ENCODE results near the gene CRIP2. TPM values are rescaled to one million over a fixed set of nuclear protein-coding genes. Genes with fewer than 3 reads are reported as not detected.

CRIP2 gene
- total and polyA plus RNA-seq, 2 of the 13 experiments (the other 11 are each of a cell fraction or from before 2014, with no cell fraction given), result 31.6 to 37.9 TPM

DNA sequence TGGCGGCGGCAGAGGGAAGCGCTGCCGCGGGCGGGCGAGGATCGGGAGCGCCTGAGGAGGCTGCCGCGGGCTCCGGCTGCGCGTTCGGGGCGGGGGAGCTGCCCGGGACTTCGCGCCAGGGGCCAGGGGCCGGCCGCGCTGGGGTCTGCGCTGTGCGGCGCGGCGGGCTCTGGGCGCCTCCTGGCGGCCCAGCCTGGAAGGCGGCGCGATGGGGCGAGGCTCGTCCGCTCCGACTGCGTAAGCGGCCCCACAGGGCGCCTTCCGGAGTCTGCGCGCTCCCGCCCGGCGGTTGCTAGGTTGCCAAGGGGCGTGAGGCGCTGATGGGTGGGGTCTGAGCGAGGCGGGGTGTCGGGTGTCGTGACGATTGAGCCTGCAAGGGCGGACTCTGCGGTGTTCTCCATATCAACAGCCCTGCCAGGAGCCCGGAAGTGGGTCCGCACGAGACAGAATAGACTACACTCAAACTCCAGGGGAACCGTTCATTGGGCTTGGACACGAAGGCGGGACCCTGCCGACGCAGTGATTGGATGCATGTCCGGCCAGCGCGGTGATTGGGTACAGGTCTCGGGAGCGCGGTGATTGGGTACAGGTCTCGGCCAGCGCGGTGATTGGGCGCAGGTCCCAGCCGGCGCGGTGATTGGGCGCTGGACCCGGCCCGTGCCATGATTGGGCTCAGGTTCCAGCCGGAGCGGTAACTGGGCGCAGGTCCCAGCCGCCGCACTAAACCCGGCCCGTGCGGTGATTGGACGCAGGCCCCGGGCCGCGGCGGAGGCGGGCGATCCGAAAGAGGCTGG, 16.1 kb downstream of the CRIP2 start, which contains the start of gene TEDC1 (continued):
- TF ChIP-seq, protein P1, sequence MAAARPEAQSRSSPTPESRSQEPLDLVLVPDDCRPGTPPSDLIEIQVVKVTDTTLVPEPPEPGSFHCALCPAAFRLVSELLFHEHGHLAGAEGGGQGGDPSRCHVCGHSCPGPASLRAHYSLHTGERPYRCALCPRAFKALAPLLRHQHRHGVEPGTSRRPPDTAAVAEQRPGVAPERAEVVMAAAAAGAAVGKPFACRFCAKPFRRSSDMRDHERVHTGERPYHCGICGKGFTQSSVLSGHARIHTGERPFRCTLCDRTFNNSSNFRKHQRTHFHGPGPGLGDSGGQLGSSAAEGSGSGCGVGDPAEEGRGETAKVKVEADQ (CRISPR knock-in tag; IDR thresholded peaks at IDR 0.05; ENCODE audit: borderline replicate concordance), result 0 out of 2 replicates have a peak, but pooled peaks have one; percentile 54
- TF ChIP-seq, protein P2, sequence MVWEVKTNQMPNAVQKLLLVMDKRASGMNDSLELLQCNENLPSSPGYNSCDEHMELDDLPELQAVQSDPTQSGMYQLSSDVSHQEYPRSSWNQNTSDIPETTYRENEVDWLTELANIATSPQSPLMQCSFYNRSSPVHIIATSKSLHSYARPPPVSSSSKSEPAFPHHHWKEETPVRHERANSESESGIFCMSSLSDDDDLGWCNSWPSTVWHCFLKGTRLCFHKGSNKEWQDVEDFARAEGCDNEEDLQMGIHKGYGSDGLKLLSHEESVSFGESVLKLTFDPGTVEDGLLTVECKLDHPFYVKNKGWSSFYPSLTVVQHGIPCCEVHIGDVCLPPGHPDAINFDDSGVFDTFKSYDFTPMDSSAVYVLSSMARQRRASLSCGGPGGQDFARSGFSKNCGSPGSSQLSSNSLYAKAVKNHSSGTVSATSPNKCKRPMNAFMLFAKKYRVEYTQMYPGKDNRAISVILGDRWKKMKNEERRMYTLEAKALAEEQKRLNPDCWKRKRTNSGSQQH (CRISPR knock-in tag; IDR thresholded peaks at IDR 0.05; ENCODE audit: low read depth), result peak; percentile 24; the same call in 1 of the 2 replicates
- TF ChIP-seq, protein P3, sequence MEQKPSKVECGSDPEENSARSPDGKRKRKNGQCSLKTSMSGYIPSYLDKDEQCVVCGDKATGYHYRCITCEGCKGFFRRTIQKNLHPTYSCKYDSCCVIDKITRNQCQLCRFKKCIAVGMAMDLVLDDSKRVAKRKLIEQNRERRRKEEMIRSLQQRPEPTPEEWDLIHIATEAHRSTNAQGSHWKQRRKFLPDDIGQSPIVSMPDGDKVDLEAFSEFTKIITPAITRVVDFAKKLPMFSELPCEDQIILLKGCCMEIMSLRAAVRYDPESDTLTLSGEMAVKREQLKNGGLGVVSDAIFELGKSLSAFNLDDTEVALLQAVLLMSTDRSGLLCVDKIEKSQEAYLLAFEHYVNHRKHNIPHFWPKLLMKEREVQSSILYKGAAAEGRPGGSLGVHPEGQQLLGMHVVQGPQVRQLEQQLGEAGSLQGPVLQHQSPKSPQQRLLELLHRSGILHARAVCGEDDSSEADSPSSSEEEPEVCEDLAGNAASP (CRISPR knock-in tag; IDR thresholded peaks at IDR 0.05; ENCODE audit: borderline replicate concordance), result 0 out of 2 replicates have a peak, but pooled peaks have one; percentile 32
- TF ChIP-seq MAFG (CRISPR knock-in tag; IDR thresholded peaks at IDR 0.05), result no peak
- TF ChIP-seq ZMAT3 (CRISPR knock-in tag; conservative IDR thresholded peaks at IDR 0.05), result peak; percentile 88; the same call in 1 of the 2 replicates
- no peak; the same call in 1 of the 2 replicates for TF ChIP-seq MYNN (CRISPR knock-in tag; IDR thresholded peaks at IDR 0.05; ENCODE audit: low read depth)
- TF ChIP-seq KLF11 (CRISPR knock-in tag; IDR thresholded peaks at IDR 0.05), result peak; percentile 65
- peak; percentile 43 for TF ChIP-seq ZNF766 (CRISPR knock-in tag; IDR thresholded peaks at IDR 0.05; ENCODE audit: borderline replicate concordance)
- TF ChIP-seq ZNF335 (CRISPR knock-in tag; IDR thresholded peaks at IDR 0.05), result 0 out of 2 replicates have a peak, but pooled peaks have one; percentile 48
- TF ChIP-seq, protein P4, sequence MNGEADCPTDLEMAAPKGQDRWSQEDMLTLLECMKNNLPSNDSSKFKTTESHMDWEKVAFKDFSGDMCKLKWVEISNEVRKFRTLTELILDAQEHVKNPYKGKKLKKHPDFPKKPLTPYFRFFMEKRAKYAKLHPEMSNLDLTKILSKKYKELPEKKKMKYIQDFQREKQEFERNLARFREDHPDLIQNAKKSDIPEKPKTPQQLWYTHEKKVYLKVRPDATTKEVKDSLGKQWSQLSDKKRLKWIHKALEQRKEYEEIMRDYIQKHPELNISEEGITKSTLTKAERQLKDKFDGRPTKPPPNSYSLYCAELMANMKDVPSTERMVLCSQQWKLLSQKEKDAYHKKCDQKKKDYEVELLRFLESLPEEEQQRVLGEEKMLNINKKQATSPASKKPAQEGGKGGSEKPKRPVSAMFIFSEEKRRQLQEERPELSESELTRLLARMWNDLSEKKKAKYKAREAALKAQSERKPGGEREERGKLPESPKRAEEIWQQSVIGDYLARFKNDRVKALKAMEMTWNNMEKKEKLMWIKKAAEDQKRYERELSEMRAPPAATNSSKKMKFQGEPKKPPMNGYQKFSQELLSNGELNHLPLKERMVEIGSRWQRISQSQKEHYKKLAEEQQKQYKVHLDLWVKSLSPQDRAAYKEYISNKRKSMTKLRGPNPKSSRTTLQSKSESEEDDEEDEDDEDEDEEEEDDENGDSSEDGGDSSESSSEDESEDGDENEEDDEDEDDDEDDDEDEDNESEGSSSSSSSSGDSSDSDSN (CRISPR knock-in tag; IDR thresholded peaks at IDR 0.05), result peak; percentile 63
- no peak for TF ChIP-seq SNAI1 (CRISPR knock-in tag; IDR thresholded peaks at IDR 0.05; ENCODE audit: borderline replicate concordance)
- TF ChIP-seq PHF21A (CRISPR knock-in tag; IDR thresholded peaks at IDR 0.05), result peak; percentile 96
- TF ChIP-seq, protein P5, sequence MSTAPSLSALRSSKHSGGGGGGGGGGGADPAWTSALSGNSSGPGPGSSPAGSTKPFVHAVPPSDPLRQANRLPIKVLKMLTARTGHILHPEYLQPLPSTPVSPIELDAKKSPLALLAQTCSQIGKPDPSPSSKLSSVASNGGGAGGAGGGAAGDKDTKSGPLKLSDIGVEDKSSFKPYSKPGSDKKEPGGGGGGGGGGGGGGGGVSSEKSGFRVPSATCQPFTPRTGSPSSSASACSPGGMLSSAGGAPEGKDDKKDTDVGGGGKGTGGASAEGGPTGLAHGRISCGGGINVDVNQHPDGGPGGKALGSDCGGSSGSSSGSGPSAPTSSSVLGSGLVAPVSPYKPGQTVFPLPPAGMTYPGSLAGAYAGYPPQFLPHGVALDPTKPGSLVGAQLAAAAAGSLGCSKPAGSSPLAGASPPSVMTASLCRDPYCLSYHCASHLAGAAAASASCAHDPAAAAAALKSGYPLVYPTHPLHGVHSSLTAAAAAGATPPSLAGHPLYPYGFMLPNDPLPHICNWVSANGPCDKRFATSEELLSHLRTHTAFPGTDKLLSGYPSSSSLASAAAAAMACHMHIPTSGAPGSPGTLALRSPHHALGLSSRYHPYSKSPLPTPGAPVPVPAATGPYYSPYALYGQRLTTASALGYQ (CRISPR knock-in tag; IDR thresholded peaks at IDR 0.05), result peak; percentile 31; the same call in 1 of the 2 replicates
- 0 out of 2 replicates have a peak, but pooled peaks have one; percentile 63 for TF ChIP-seq REXO4 (CRISPR knock-in tag; IDR thresholded peaks at IDR 0.05; ENCODE audit: borderline replicate concordance)
- peak; percentile 21; the same call in 1 of the 2 replicates for TF ChIP-seq CEBPB (IDR thresholded peaks at IDR 0.05; ENCODE audit: borderline replicate concordance, low read depth, low read length)
- TF ChIP-seq, protein P6, sequence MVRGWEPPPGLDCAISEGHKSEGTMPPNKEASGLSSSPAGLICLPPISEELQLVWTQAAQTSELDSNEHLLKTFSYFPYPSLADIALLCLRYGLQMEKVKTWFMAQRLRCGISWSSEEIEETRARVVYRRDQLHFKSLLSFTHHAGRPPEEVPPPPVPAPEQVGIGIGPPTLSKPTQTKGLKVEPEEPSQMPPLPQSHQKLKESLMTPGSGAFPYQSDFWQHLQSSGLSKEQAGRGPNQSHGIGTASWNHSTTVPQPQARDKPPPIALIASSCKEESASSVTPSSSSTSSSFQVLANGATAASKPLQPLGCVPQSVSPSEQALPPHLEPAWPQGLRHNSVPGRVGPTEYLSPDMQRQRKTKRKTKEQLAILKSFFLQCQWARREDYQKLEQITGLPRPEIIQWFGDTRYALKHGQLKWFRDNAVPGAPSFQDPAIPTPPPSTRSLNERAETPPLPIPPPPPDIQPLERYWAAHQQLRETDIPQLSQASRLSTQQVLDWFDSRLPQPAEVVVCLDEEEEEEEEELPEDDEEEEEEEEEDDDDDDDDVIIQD (CRISPR knock-in tag; IDR thresholded peaks at IDR 0.05; ENCODE audit: low read depth), result no peak
- TF ChIP-seq TARDBP (CRISPR knock-in tag; IDR thresholded peaks at IDR 0.05), result 0 out of 2 replicates have a peak, but pooled peaks have one; percentile 62
- peak; percentile 66 for TF ChIP-seq IRF2 (CRISPR knock-in tag; IDR thresholded peaks at IDR 0.05)
- TF ChIP-seq HDAC1 (CRISPR knock-in tag; IDR thresholded peaks at IDR 0.05), result peak; percentile 74

Measured in HepG2 (cell line).